Esophagus muscularis mucosa (tissue), 4 donors: Measurements from ENCODE around the gene XPC. TPM values are rescaled to one million over a fixed set of nuclear protein-coding genes. Genes with fewer than 3 reads are reported as not detected.

Experiments
- DNase-seq: peaks from one replicate; pipeline ENCODE4 v3.0.0-alpha.2; 2017; ENCODE audit errors: extremely low spot score
- H3K27ac ChIP-seq, 4 donors: fragments of 200-600 bp; sonication (generic); replicated peaks in 1 of 4; 1 replicate in 3 of 4; 2 replicates in 1 of 4; pipeline ENCODE4 v1.5.1; 2016 to 2019; ENCODE audit warnings: mild to moderate bottlenecking in 1 of 4
- H3K27me3 ChIP-seq, 4 donors: fragments of 200-600 bp; sonication (generic); one replicate each; pipeline versions ENCODE4 v1.5.1 to v1.6.0; 2016 to 2019
- H3K36me3 ChIP-seq, 4 donors: fragments of 200-600 bp; sonication (generic); one replicate each; pipeline ENCODE4 v1.5.1; 2016 to 2019
- H3K4me1 ChIP-seq, 4 donors: fragments of 200-600 bp; sonication (generic); one replicate each; pipeline ENCODE4 v1.5.1; 2016 to 2019
- H3K4me3 ChIP-seq, 4 donors: fragments of 200-600 bp; sonication (generic); 1 replicate in 2 of 4; 2 replicates in 2 of 4; pipeline ENCODE4 v1.5.1; 2016 to 2019; ENCODE audit warnings: mild to moderate bottlenecking in 4 of 4, moderate library complexity in 1 of 4
- H3K9me3 ChIP-seq, 4 donors: fragments of 200-600 bp; sonication (generic); 1 replicate in 3 of 4; 2 replicates in 1 of 4; pipeline ENCODE4 v1.5.1; 2016 to 2019
- CTCF ChIP-seq, 3 experiments: fragments of 200-600 bp in 2 of 3; fragments of 450-650 bp in 1 of 3; sonication (generic) in 2 of 3; IDR thresholded peaks; one replicate each; pipeline ENCODE4 v1.5.1; 2017 to 2019; ENCODE audit warnings: antibody characterized with exemption in 3 of 3, mild to moderate bottlenecking in 2 of 3, moderate library complexity in 1 of 3
- EP300 ChIP-seq: sonication (generic); formaldehyde crosslinking; IDR thresholded peaks from one replicate; pipeline ENCODE4 v1.6.1; 2017; ENCODE audit warnings: antibody characterized with exemption
- POLR2A ChIP-seq: fragments of 450-650 bp; IDR thresholded peaks from one replicate; pipeline ENCODE4 v1.6.1; 2017; ENCODE audit warnings: antibody characterized with exemption, moderate library complexity, mild to moderate bottlenecking, low read depth
- POLR2AphosphoS5 ChIP-seq, 2 donors: sonication (generic); formaldehyde crosslinking; IDR thresholded peaks; one replicate each; pipeline ENCODE4 v1.6.1; 2017; ENCODE audit warnings: antibody characterized with exemption in 2 of 2
- WGBS: methylation state at CpG from one replicate; pipeline ENCODE4 v1.1.5; 2018; 5-methylcytosine and 5-hydroxymethylcytosine counted together
- intact Hi-C: fragments of 100-400 bp; cut with DNase I; formaldehyde crosslinking; loops from one replicate; pipeline ENCODE4 v1.15.1; 2023
- total RNA-seq, 4 donors: library from RNA; depleted of rRNA; stranded (reverse); fragments of >200 nt; gene quantifications; one replicate each; pipeline versions ENCODE4 v1.1.0 to v1.2.1, GENCODE V29; 2016

Gene XPC
- total RNA-seq, 4 donors from 2014 or later = 28.9 to 41.9 (median 37.8) TPM

GRCh38 chr3:14175383-14176037 is 2.9 kb downstream of the XPC start:
- Histone ChIP-seq H3K9me3 (no peaks in the 10 kb centered on the region), H3K36me3 (peaks cover 21 to 25% (median 23%) of the 10 kb centered on the region in 4 donors), H3K4me3 (no peak overlapping the region), H3K4me1 (peaks cover 23 to 47% (median 41%) of the 10 kb centered on the region in 4 donors), H3K27me3 (no peaks in the 10 kb centered on the region), H3K27ac (no peak overlapping the region)
- TF ChIP-seq POLR2AphosphoS5 (IDR thresholded peaks at IDR 0.05) = no peak
- TF ChIP-seq EP300 = no peak
- TF ChIP-seq POLR2A = no peak
- TF ChIP-seq CTCF (IDR thresholded peaks at IDR 0.05) = no peak
- WGBS = 71% methylated on average over 3 of the region's 3 CpGs
- no peak for DNase-seq
- intact Hi-C loops = loop anchor here (10.0 kb wide), 1 partner anchor 281 kb away; no protein-coding TSS in a partner anchor

- Histone ChIP-seq H3K27me3 (no peaks in the 10 kb centered on the region), H3K36me3 (peaks cover 29 to 35% (median 33%) of the 10 kb centered on the region in 4 donors), H3K4me1 (peaks cover 18 to 37% (median 35%) of the 10 kb centered on the region in 4 donors), H3K4me3 (no peak overlapping the region), H3K9me3 (no peaks in the 10 kb centered on the region), H3K27ac (no peak overlapping the region)
- intact Hi-C loops = loop anchor here (10.0 kb wide), 1 partner anchor 280 kb away; no protein-coding TSS in a partner anchor
- no peak for TF ChIP-seq EP300
- no peak for TF ChIP-seq POLR2A
- TF ChIP-seq POLR2AphosphoS5 (IDR thresholded peaks at IDR 0.05) = no peak
- no peak for TF ChIP-seq CTCF (IDR thresholded peaks at IDR 0.05)
- no peak for DNase-seq
- WGBS = 73% methylated on average over 2 of the region's 2 CpGs
These were observed 3.9 kb downstream of the XPC start for GRCh38 chr3:14174483-14174882.

GRCh38 chr3:14172496-14172895 is 5.9 kb downstream of the XPC start:
- Histone ChIP-seq H3K27me3 (no peaks in the 10 kb centered on the region), H3K36me3 (peaks cover 44 to 55% (median 53%) of the 10 kb centered on the region in 4 donors), H3K27ac (no peak overlapping the region), H3K4me1 (peaks cover 9 to 27% (median 25%) of the 10 kb centered on the region in 4 donors), H3K9me3 (no peaks in the 10 kb centered on the region), H3K4me3 (no peak overlapping the region)
- intact Hi-C loops = loop anchor here (10.0 kb wide), 1 partner anchor 278 kb away; no protein-coding TSS in a partner anchor
- over 99% methylated on average over 5 of the region's 5 CpGs for whole genome bisulfite sequencing
- TF ChIP-seq CTCF (IDR thresholded peaks at IDR 0.05) = no peak
- TF ChIP-seq POLR2A = no peak
- no peak for TF ChIP-seq POLR2AphosphoS5 (IDR thresholded peaks at IDR 0.05)
- TF ChIP-seq EP300 = no peak
- DNase-seq = no peak

- Histone ChIP-seq H3K4me3 (no peak overlapping the region), H3K4me1 (peaks cover 0 to 12% (median 9%) of the 10 kb centered on the region in 4 donors), H3K27ac (no peak overlapping the region), H3K27me3 (no peaks in the 10 kb centered on the region), H3K9me3 (no peaks in the 10 kb centered on the region), H3K36me3 (peaks cover 57 to 73% (median 71%) of the 10 kb centered on the region in 4 donors)
- TF ChIP-seq EP300 = no peak
- TF ChIP-seq POLR2AphosphoS5 (IDR thresholded peaks at IDR 0.05) = no peak
- TF ChIP-seq CTCF (IDR thresholded peaks at IDR 0.05) = no peak
- TF ChIP-seq POLR2A = no peak
- 55% methylated on average over 2 of the region's 2 CpGs for WGBS
- intact Hi-C loops = loop anchor here (10.0 kb wide), 1 partner anchor 276 kb away; no protein-coding TSS in a partner anchor
- DNase-seq = no peak
These were observed 7.8 kb downstream of the XPC start for GRCh38 chr3:14170531-14171159.
